ENCODE data around the gene DCUN1D1. TPM values are rescaled to one million over a fixed set of nuclear protein-coding genes. Genes with fewer than 3 reads are reported as not detected.
A peak's percentile ranks its signal among the peaks of the same experiment; 100 is the strongest.

The DCUN1D1 gene
- total RNA-seq, 1 experiment from 2014 or later: 71.7 TPM

- no peak overlapping the region for H2BK120ac ChIP-seq (ENCODE audit: low read depth, low read length, poor library complexity, severe bottlenecking)
- Mint-ChIP-seq H3K4me3 (no peak overlapping the region), H3K36me3 (ENCODE audit: insufficient read depth in 1 of 3, low read depth in 3 of 3) (no peaks in the 10 kb centered on the region; a peak in 1 of 7 replicates), H3K4me1 (peaks cover 36 to 42% of the 10 kb centered on the region in 2 experiments), H3K27ac (peak overlapping the region in 1 of 3 experiments; percentile 43; a peak in 1 of 7 replicates), H3K9me3 (no peaks in the 10 kb centered on the region), H3K27me3 (ENCODE audit: low read depth) (no peaks in the 10 kb centered on the region)
- peaks cover 27% of the 10 kb centered on the region for H3K79me2 ChIP-seq (ENCODE audit: insufficient read depth, low read length)
- H4K5ac ChIP-seq (ENCODE audit: insufficient read length, low read depth, low read length): no peak overlapping the region
- H3K4me2 ChIP-seq (ENCODE audit: insufficient read depth, insufficient read length, low read length): no peak overlapping the region
- H4K8ac ChIP-seq (replicated peaks; ENCODE audit: insufficient read length, low read depth, low read length): no peak overlapping the region
- no peak overlapping the region for H2BK15ac ChIP-seq (ENCODE audit: low read depth, low read length)
- no peak overlapping the region for H2BK5ac ChIP-seq (ENCODE audit: insufficient read length, low read length)
- WGBS (ENCODE audit: extremely low coverage, insufficient read length, low lambda C conversion rate): no CpG with 5 or more reads among the region's 2 CpGs
- H3K23ac ChIP-seq (ENCODE audit: insufficient read length, low read depth, low read length): no peak overlapping the region
- peaks cover 5% of the 10 kb centered on the region for H3K79me1 ChIP-seq (ENCODE audit: insufficient read depth, low read depth, low read length, poor library complexity, severe bottlenecking)
- H3K9me3 ChIP-seq (ENCODE audit: control insufficient read depth, low read depth, low read length): no peaks in the 10 kb centered on the region
- H3K56ac ChIP-seq (ENCODE audit: insufficient read length, low read depth, low read length): no peak overlapping the region
- H3K4me1 ChIP-seq (ENCODE audit: insufficient read depth, low read length): no peaks in the 10 kb centered on the region; the same call in 1 of the 2 replicates
- TF ChIP-seq CTCF (conservative IDR thresholded peaks at IDR 0.05): no peak
- H3K23me2 ChIP-seq (ENCODE audit: insufficient read length, low read depth, low read length, poor library complexity, severe bottlenecking): no peaks in the 10 kb centered on the region
- no peak overlapping the region for H2AK5ac ChIP-seq (ENCODE audit: insufficient read length, low read length)
- H3K4ac ChIP-seq (ENCODE audit: low read depth, low read length): no peak overlapping the region
- H3K18ac ChIP-seq (ENCODE audit: insufficient read length, low read depth, low read length): no peak overlapping the region
- no peak overlapping the region for H3T11ph ChIP-seq (ENCODE audit: low read length)
- H3K27me3 ChIP-seq (ENCODE audit: insufficient read depth, low read length): no peaks in the 10 kb centered on the region
- no peak overlapping the region for H3K14ac ChIP-seq (ENCODE audit: insufficient read depth, low read length)
- no peaks in the 10 kb centered on the region for H4K20me1 ChIP-seq (ENCODE audit: control insufficient read depth, insufficient read depth, insufficient read length)
- no peak overlapping the region for H3K27ac ChIP-seq (ENCODE audit: insufficient read length, low read depth, low read length)
- H3K9ac ChIP-seq (ENCODE audit: extremely low read depth, insufficient read length, low read length): no peak overlapping the region
- H2AFZ ChIP-seq (ENCODE audit: low read length): no peak overlapping the region
- no peak overlapping the region for H2BK20ac ChIP-seq (ENCODE audit: low read depth, low read length, poor library complexity, severe bottlenecking)
- no peak for DNase-seq
- no peak overlapping the region for H2BK12ac ChIP-seq (ENCODE audit: insufficient read length, low read depth, low read length)
- H4K91ac ChIP-seq (ENCODE audit: insufficient read length, low read depth, low read length): no peak overlapping the region
These were observed 8.7 kb downstream of the DCUN1D1 start for GRCh38 chr3:182971637-182972036.
